NCI-H146 (cell line): Measurements from ENCODE around the gene OR2AE1.

Experiments
- DNase-seq: peaks from one replicate; lab custom pipeline; 2025; lab: John Stamatoyannopoulos, UW

The OR2AE1 gene

GRCh38 chr7:99860281-99861127 is 16.3 kb downstream of the OR2AE1 start:
- no peak for DNase-seq

DNA sequence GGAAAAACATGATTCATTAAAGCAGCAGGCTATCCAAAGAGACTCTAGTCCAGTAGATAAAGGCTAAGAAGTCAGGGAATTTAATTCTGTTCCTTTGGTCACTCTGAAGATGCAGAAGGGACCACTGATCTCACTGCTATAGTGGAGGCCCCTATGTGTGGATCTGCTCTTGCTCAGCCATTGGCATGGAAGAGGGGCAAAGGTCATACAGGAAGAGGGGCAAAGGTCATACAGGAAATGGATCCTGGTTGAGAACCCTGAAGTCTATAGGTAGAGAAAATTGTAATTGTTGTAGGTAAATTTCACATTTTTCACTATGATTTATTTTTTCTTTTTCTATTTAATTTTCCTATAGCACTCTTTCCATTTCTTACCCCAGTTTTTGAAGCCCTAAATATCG is 21.6 kb downstream of the OR2AE1 start:
- DNase-seq = no peak

DNA sequence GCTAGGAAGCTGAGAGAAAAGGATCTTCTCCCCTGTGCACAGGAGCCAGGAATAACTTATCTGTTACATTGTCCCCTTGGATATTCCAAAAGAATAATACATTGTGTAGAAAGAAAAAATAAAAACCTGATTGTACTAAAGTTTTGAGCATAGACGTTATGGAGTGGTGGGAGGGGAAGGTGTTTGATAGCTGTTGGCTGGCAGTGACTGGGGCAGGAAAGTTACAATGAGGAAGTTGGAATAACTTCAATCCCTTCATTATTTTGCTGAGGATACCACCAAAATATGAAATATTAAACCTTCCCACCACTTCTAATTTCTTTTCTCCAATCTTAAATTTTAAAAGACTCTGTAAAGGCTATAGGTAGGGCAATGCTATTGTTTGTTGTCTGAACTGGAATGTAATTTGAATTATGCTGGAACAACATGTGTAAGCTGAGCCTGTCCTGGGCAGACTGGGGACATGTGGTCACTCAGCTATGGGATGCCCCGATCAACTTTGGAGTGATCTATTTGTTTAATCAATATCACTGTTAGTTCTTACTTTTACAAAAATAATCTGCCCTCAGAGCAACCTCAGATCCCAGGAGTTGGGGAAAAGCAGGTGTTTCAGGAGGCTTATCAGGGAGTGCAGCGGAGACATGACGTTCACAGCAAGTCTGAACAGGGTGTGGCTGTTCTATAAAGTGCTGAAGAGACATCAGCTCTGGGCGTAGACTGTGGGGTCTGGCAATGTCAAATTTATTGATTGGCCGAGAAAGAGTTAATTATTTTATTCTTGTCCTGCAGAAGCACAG is 28.2 kb downstream of the OR2AE1 start:
- no peak for DNase-seq

DNA sequence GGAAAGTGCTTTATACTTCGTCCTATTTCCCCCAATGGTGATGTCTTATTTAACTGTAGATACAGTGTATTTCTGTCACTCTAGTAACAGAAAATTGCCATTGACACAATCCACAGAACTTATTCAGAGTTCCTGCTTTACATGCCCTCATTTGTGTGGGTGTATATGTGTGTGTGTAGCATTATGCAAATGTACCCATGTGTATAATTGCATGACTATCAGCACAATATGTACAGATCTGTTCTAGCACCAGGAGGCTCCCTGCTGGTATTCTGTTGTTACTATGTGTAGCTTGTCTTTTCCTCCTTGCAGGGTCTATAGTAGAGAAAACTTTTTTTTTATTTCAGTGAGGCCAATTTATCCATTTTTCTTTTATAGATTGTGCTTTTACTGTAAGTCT is 32.5 kb downstream of the OR2AE1 start:
- no peak for DNase-seq

- no peak for DNase-seq
Measured at GRCh38 chr7:99843808-99844207, 33.0 kb downstream of the OR2AE1 start.

GRCh38 chr7:99842926-99843325 is 33.9 kb downstream of the OR2AE1 start:
- no peak for DNase-seq

GRCh38 chr7:99840136-99840869 is 36.5 kb downstream of the OR2AE1 start:
- peak; percentile 75 for DNase-seq

DNA sequence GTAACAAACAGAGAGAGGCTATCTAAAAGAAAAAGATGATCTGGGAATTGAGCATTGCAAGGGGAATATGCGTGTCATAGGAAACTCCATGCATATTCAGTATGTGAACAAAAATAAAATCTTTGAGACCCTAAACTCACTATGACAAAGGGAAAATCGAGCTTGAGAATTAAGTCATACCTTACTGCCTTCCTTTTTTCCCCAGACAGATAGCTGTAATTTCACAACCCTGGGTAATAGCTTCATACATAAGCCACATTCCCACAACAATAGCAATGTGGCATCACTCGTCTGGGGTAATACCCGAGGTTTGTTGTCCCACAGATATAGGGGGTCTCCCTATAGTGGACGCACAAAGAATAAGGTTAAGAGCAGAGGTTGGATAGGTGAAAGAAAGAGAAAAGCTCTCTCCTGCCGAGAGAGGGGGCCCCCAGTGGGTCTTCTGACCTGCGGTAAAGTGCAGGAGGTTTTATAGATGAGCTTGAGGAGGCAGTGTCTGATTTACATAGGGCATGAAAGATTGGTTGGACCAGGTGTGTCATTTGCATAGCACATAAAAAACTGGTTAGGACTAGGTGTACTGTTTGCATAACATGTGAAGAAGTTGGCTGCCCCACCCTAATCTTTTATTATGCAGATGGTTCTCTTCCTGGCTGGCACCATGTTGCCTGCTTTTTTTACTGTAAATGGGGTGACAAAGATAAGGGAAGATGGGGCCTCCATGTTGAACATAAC is 37.4 kb downstream of the OR2AE1 start:
- peak; percentile 96 for DNase-seq

DNA sequence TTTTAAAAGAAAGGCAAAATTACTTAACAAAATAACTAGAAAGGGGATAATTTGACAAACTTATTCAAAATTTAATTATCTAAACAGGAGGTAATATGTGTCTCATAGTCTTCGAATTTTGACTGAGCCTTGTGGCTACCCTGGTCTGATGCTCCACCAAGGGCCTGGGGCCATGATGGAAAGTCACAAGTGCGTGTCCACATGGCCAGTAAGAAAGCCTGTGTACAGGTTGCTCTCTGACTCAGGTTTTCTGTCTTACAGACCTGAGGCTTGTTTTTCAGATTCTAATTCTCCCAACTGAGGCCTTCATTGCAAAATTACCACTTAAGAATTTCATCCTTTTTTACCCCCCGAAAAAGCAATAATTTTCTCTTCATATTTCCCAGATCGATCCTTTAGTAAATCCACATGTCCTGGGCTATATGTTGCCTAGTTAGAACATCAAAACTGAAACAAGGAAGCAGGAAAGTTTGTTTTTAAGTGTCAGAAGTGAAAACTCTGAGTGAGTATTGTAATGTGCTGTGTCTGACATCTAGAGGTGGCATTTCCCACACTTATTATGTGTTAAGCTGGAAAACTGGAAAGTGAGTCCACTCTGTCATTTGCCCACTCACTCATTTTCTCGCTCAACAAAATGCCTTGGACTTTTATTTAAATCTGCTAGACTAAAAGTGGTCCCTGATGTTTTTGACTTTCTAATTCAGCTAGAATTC is 39.0 kb downstream of the OR2AE1 start:
- DNase-seq = no peak

GRCh38 chr7:99835189-99835588 is 41.6 kb downstream of the OR2AE1 start:
- no peak for DNase-seq

DNA sequence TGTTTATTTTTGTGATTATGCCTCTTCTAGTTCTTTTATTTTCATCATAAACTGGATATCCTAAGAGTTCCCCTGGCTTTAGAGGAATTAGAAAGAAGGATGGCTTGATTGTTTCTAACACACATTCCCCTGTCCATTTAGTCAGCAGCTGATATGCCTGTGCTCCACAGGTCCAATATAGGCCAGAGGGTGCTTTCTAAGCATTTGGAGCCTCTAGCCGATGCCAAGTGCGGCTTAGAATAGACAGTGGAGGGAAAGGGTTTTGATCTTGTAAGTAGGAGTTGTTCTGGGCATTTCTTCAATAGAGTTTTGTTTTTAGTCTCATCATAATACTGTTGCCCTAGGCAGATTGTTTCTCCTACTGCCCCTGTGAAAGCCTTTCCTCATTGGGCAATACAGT is 42.5 kb downstream of the OR2AE1 start:
- DNase-seq = no peak

DNA sequence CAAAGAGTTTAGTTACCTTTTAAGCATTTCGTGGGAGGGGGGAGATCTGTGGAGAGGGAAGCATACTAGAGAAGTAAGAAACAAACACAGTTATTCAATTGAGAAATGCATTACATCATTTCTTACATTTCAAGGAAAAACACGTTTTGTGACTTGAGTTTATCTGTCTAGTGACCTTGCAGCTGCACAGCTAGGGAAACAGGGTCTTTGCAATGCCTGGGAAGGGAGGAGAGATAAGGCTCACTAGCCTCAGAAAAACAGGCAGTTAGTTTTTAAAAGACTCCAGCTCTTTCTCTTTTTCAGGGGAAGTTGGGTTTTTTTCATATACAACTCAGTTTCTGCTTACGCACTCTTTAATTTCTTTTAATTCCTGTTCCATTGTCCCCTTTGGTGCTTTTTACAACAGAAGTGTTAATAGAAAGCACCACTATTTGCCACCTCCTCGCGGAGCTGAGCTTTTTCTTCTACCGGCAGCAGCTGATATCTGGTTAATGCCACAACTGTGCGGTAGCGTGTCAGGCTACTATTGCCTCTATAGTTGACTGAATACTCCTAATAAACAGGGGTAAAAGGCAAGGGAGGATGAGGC is 43.5 kb downstream of the OR2AE1 start:
- DNase-seq = no peak

DNA sequence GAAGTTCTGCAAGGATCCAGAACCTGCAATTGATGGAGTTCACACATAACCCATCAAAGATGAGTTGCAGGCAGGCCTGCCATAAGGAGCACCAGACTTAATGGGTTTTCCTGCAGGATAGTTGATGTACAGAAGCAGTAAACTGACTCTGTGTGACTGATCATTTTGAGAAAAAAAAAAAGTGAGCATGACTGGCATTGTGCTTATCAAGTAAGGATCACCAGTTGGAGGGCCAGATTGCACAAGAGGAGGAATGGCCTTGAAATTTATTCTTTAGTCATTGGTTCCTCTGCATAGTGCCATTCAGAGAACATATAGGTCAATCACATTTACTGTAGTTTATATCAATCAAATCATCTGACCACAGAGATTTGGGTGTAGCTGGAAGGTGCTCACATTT is 45.2 kb downstream of the OR2AE1 start:
- DNase-seq = no peak

DNA sequence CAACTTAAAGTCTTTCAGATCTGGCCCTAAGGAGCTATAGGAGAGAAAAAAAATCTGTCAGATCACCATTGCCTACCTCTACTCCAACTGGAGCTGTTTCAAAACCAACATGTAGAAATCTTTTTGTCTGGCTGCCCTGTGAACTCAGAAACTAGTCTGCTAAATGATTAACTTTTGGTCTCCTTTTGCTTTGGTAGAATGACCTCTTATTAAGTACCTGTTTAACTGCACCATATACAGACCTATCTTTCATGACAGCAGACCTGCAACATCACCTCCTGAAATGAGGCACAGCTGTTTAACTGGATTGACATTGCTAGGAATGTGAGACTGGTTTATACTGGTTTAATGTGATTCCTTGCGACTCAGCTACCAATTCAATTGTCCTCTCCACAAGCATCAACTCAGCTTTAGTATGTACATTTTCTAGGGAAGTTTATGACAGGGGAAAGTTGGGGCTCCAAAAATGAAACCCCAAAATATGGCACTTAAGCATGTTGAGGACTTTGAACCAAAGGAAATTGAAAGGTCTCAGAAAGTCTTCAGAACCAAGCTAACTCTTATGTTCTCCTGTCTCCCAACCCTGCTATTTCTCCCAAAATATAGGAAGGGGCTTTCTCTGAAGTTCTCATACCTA is 47.2 kb downstream of the OR2AE1 start:
- DNase-seq = no peak

- DNase-seq = no peak
Measured at GRCh38 chr7:99828811-99829210, 48.0 kb downstream of the OR2AE1 start.

GRCh38 chr7:99827040-99827778 is 49.6 kb downstream of the OR2AE1 start:
- no peak for DNase-seq
